PC-3 (cell line): ENCODE results near the gene PIAS3. TPM values are rescaled to one million over a fixed set of nuclear protein-coding genes. Genes with fewer than 3 reads are reported as not detected.

Experiments used
- ATAC-seq: fragments of 200-7000 bp; cut with Tn5 transposase; 2 replicates; pipeline ENCODE4 v1.9.1; 2020; ENCODE audit warnings: mild to moderate bottlenecking, moderate library complexity
- BruUV-seq: library from RNA; stranded (reverse); fragments of 400-500 nt; replicated peaks from 2 replicates; lab custom pipeline; 2021; lab: Mats Ljungman, UMichigan
- CTCF ChIA-PET: fragments of 300-600 bp; sonication (Branson Sonifier 250); formaldehyde crosslinking; loops from one replicate; lab custom pipeline; 2022; ENCODE audit warnings: antibody characterized with exemption; lab: Charles Lee
- POLR2A ChIA-PET: fragments of 300-600 bp; sonication (Branson Sonifier 250); formaldehyde crosslinking; loops from one replicate; lab custom pipeline; 2022; ENCODE audit warnings: antibody characterized with exemption; ENCODE audit not compliant: unreplicated experiment; lab: Charles Lee
- DNase-seq: peaks from one replicate; pipeline ENCODE4 v3.0.0-alpha.2; 2015
- H2AFZ ChIP-seq: fragments of 300-600 bp; sonication (generic); 2 replicates; pipeline ENCODE4 v1.6.0; 2016; ENCODE audit warnings: antibody characterized with exemption, low read length
- H3F3A ChIP-seq: fragments of 300-600 bp; sonication (generic); one replicate; pipeline ENCODE4 v1.6.0; 2017; ENCODE audit warnings: antibody characterized with exemption, low read length, control low read depth, mild to moderate bottlenecking; ENCODE audit not compliant: unreplicated experiment
- H3K27ac ChIP-seq: fragments of 300-600 bp; sonication (generic); 2 replicates; pipeline ENCODE4 v1.5.1; 2016; ENCODE audit warnings: mild to moderate bottlenecking, low read length
- H3K27me3 ChIP-seq: fragments of 300-600 bp; sonication (generic); 2 replicates; pipeline ENCODE4 v1.6.1; 2016; ENCODE audit warnings: low read length, mixed read lengths
- H3K36me3 ChIP-seq: fragments of 300-600 bp; sonication (generic); 2 replicates; pipeline ENCODE4 v1.6.1; 2016; ENCODE audit warnings: low read depth, mixed run types, low read length, mixed read lengths
- H3K4me1 ChIP-seq: fragments of 300-600 bp; sonication (generic); 2 replicates; pipeline ENCODE4 v1.5.1; 2016; ENCODE audit warnings: low read length; ENCODE audit not compliant: insufficient read depth
- H3K4me2 ChIP-seq: fragments of 300-600 bp; sonication (generic); 2 replicates; pipeline ENCODE4 v1.6.0; 2016; ENCODE audit warnings: low read length
- H3K4me3 ChIP-seq: fragments of 300-600 bp; sonication (generic); 2 replicates; pipeline ENCODE4 v1.5.1; 2016; ENCODE audit warnings: mild to moderate bottlenecking, low read length, mixed read lengths
- H3K79me2 ChIP-seq: fragments of 300-600 bp; sonication (generic); 2 replicates; pipeline ENCODE4 v1.6.1; 2017; ENCODE audit warnings: low read length, mixed read lengths
- H3K9ac ChIP-seq: fragments of 300-600 bp; sonication (generic); 2 replicates; pipeline ENCODE4 v1.6.0; 2016; ENCODE audit warnings: mild to moderate bottlenecking, low read length
- H3K9me2 ChIP-seq: fragments of 300-600 bp; sonication (generic); replicated peaks from 2 replicates; pipeline ENCODE4 v1.6.1; 2016; ENCODE audit warnings: mixed run types, low read length, mixed read lengths
- H3K9me3 ChIP-seq: fragments of 300-600 bp; sonication (generic); 2 replicates; pipeline ENCODE4 v1.6.1; 2016; ENCODE audit warnings: low read length, mixed read lengths
- H4K20me1 ChIP-seq: fragments of 300-600 bp; sonication (generic); 2 replicates; pipeline ENCODE4 v1.6.1; 2016; ENCODE audit warnings: low read length, mixed read lengths
- EZH2 ChIP-seq: fragments of 300-600 bp; sonication (generic); IDR thresholded peaks from one replicate; pipeline ENCODE4 v1.6.1; 2017; ENCODE audit warnings: antibody characterized with exemption, mild to moderate bottlenecking, low read length; ENCODE audit not compliant: unreplicated experiment
- EZH2phosphoT487 ChIP-seq: fragments of 300-600 bp; sonication (generic); IDR thresholded peaks from 2 replicates; pipeline ENCODE4 v1.6.1; 2018; ENCODE audit warnings: mild to moderate bottlenecking, antibody characterized with exemption, low read length, borderline replicate concordance
- intact Hi-C: fragments of 100-400 bp; cut with micrococcal nuclease; formaldehyde crosslinking; loops from 2 replicates; pipeline ENCODE4 v1.9.0; 2023
- total RNA-seq: library from RNA; depleted of rRNA; stranded (reverse); fragments of >200 nt; gene quantifications from 2 replicates; pipeline ENCODE4 v1.2.3, GENCODE V29; 2014
- TF ChIP-seq, protein P1 (sequence below): fragments of 300-600 bp; sonication (generic); conservative IDR thresholded peaks from 2 replicates; pipeline ENCODE4 v1.5.1; 2017; ENCODE audit warnings: antibody characterized with exemption, low read depth, mild to moderate bottlenecking, low read length

PIAS3 gene
- total RNA-seq, 1 experiment from 2014 or later, result 25.2 TPM

GRCh38 chr1:145879775-145880174 is 20.9 kb upstream of the PIAS3 start:
- TF ChIP-seq EZH2phosphoT487 (no peak), EZH2 (no peak)
- TF ChIP-seq, protein P1, sequence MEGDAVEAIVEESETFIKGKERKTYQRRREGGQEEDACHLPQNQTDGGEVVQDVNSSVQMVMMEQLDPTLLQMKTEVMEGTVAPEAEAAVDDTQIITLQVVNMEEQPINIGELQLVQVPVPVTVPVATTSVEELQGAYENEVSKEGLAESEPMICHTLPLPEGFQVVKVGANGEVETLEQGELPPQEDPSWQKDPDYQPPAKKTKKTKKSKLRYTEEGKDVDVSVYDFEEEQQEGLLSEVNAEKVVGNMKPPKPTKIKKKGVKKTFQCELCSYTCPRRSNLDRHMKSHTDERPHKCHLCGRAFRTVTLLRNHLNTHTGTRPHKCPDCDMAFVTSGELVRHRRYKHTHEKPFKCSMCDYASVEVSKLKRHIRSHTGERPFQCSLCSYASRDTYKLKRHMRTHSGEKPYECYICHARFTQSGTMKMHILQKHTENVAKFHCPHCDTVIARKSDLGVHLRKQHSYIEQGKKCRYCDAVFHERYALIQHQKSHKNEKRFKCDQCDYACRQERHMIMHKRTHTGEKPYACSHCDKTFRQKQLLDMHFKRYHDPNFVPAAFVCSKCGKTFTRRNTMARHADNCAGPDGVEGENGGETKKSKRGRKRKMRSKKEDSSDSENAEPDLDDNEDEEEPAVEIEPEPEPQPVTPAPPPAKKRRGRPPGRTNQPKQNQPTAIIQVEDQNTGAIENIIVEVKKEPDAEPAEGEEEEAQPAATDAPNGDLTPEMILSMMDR, result no peak
- Histone ChIP-seq H3K79me2 (no peaks in the 10 kb centered on the region), H3F3A (no peaks in the 10 kb centered on the region), H3K4me2 (no peak overlapping the region), H3K36me3 (no peaks in the 10 kb centered on the region), H3K4me3 (no peak overlapping the region), H2AFZ (no peak overlapping the region), H3K9me3 (no peaks in the 10 kb centered on the region), H3K9ac (no peak overlapping the region), H3K4me1 (peaks cover 11% of the 10 kb centered on the region; the same call in 1 of the 2 replicates), H4K20me1 (no peaks in the 10 kb centered on the region), H3K27ac (no peak overlapping the region), H3K27me3 (no peaks in the 10 kb centered on the region), H3K9me2 (no peaks in the 10 kb centered on the region)
- BruUV-seq, result no TSS peak
- ChIA-PET POLR2A (no interaction called here), CTCF (interaction anchor here (0.5 kb wide), 2 partner anchors 11 to 83 kb away, joined by 4 to 5 read pairs; no protein-coding TSS in a partner anchor)
- ATAC-seq, result no peak; the same call in 1 of the 2 replicates
- no peak for DNase-seq
- intact Hi-C loops, result no loop called here

- H3K4me3 ChIP-seq, result no peak overlapping the region
- peaks cover 11% of the 10 kb centered on the region; the same call in 1 of the 2 replicates for H3K4me1 ChIP-seq
- no peaks in the 10 kb centered on the region for H3K79me2 ChIP-seq
- H2AFZ ChIP-seq, result no peak overlapping the region
- no TSS peak for BruUV-seq
- ATAC-seq, result no peak; the same call in 1 of the 2 replicates
- H3F3A ChIP-seq, result no peaks in the 10 kb centered on the region
- no peak overlapping the region for H3K9ac ChIP-seq
- no peaks in the 10 kb centered on the region for H3K9me2 ChIP-seq
- H3K36me3 ChIP-seq, result no peaks in the 10 kb centered on the region
- TF ChIP-seq EZH2phosphoT487, result no peak
- TF ChIP-seq, protein P1, result no peak
- no peak for TF ChIP-seq EZH2
- ChIA-PET POLR2A (no interaction called here), CTCF (no interaction called here)
- H3K9me3 ChIP-seq, result no peaks in the 10 kb centered on the region
- intact Hi-C loops, result no loop called here
- no peaks in the 10 kb centered on the region for H3K27me3 ChIP-seq
- no peaks in the 10 kb centered on the region for H4K20me1 ChIP-seq
- H3K4me2 ChIP-seq, result no peak overlapping the region
- no peak overlapping the region for H3K27ac ChIP-seq
- no peak for DNase-seq
Observed at GRCh38 chr1:145878724-145879123, 19.8 kb upstream of the PIAS3 start.

- 0 out of 2 replicates have a peak overlapping the region, but pooled peaks have one; percentile 7 for H2AFZ ChIP-seq
- peaks cover 11% of the 10 kb centered on the region; the same call in 1 of the 2 replicates for H3K4me1 ChIP-seq
- no peaks in the 10 kb centered on the region for H3K79me2 ChIP-seq
- H3K4me3 ChIP-seq, result no peak overlapping the region
- ChIA-PET CTCF (no interaction called here), POLR2A (no interaction called here)
- no peaks in the 10 kb centered on the region for H3K36me3 ChIP-seq
- H3F3A ChIP-seq, result no peaks in the 10 kb centered on the region
- no peak; the same call in 1 of the 2 replicates for ATAC-seq
- H3K9ac ChIP-seq, result no peak overlapping the region
- intact Hi-C loops, result no loop called here
- H3K4me2 ChIP-seq, result no peak overlapping the region
- no peaks in the 10 kb centered on the region for H3K9me3 ChIP-seq
- no peak overlapping the region for H3K27ac ChIP-seq
- DNase-seq, result peak; percentile 33
- no peaks in the 10 kb centered on the region for H3K9me2 ChIP-seq
- no TSS peak for BruUV-seq
- H4K20me1 ChIP-seq, result no peaks in the 10 kb centered on the region
- no peaks in the 10 kb centered on the region for H3K27me3 ChIP-seq
- no peak for TF ChIP-seq EZH2
- TF ChIP-seq EZH2phosphoT487, result no peak
- TF ChIP-seq, protein P1, result no peak
Observed at GRCh38 chr1:145877923-145878486, 19.1 kb upstream of the PIAS3 start.
